Breast epithelium (tissue), 3 donors: ENCODE data around the gene ULK4.

Experiments used
- CTCF ChIP-seq, 3 donors: fragments of 450-650 bp; IDR thresholded peaks; one replicate each; pipeline ENCODE4 v1.5.1; 2016 to 2017; ENCODE audit warnings: antibody characterized with exemption in 3 of 3, mild to moderate bottlenecking in 3 of 3, moderate library complexity in 3 of 3
- POLR2A ChIP-seq: fragments of 450-650 bp; IDR thresholded peaks from one replicate; pipeline ENCODE4 v1.6.1; 2016; ENCODE audit warnings: antibody characterized with exemption, mild to moderate bottlenecking, moderate library complexity
- POLR2AphosphoS5 ChIP-seq, 3 donors: sonication (generic); formaldehyde crosslinking; IDR thresholded peaks; one replicate each; pipeline ENCODE4 v1.6.1; 2017; ENCODE audit warnings: antibody characterized with exemption in 3 of 3

- TF ChIP-seq POLR2AphosphoS5 (IDR thresholded peaks at IDR 0.05), result no peak
- TF ChIP-seq POLR2A, result no peak
- no peak for TF ChIP-seq CTCF (IDR thresholded peaks at IDR 0.05)
Measured at GRCh38 chr3:41653571-41654239, 308.2 kb downstream of the ULK4 start.
